Measurements from ENCODE around the gene SMYD2.
A peak's percentile ranks its signal among the peaks of the same experiment; 100 is the strongest.

Gene SMYD2

DNA sequence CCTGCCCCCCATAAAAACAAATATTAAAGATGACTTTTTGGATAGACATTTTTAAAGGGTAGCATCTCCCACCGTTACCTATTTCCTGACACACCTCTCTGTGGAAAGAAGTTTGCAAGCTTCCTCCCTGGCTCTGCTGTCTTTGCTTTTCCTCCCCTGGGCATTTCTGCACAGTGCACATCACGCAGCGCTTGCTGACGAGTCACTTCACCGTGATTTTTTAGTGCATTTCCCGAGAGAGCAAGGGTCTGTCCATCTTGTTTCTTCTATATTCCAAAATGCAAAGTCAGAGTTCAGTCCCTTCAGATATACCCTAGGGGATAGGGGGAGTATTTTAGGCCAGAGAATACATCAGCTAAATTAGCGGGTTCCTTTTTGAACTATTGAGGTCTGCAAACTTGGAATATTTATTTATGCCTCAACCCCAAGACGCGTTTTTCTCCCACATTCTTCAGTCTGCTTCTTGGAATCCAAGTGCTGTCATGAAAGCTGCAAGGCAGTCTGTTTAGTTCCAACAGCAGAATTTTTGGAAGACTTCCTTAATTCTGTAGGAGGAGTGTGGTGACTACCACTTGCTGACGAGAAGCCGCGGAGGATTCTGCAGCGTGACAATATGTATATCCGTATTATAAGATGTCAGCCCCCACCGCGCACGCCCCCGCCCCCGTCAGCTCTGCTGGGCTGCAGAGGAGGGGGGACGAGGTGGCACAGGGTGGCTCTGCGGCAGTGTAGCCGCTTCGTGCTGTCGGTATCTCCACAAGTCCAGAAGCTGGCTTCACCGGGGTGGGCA lies 22.4 kb downstream of the SMYD2 start:
- no peak for DNase-seq (ENCODE audit: low read depth)

DNA sequence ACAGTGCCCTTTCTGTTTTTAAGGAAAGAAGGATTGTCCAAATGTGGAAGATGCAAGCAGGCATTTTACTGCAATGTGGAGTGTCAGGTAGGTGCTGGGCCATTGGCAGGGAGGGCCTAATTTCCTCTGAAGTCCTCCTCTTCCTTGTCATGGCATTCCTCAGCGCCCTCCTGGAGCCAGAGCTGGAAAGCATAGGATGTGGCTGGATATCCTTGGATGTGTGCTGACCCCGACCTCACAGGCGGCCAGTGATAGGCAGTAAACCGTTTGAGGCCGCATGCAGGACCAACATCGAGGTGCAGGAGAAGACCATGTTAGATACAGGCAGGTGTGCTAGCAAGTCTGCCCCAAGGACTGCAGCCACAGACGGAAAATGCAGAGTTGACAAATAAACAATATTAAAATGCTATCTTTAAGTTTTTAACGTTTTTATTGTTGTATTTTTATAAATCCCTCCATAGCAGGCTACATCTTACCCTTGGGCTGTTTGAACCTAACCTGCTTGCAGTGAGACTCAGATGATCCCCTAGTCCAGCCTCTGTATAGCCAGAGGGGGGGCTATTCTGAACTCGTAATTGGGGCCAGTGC lies 24.3 kb downstream of the SMYD2 start:
- DNase-seq (ENCODE audit: low read depth): no peak

DNA sequence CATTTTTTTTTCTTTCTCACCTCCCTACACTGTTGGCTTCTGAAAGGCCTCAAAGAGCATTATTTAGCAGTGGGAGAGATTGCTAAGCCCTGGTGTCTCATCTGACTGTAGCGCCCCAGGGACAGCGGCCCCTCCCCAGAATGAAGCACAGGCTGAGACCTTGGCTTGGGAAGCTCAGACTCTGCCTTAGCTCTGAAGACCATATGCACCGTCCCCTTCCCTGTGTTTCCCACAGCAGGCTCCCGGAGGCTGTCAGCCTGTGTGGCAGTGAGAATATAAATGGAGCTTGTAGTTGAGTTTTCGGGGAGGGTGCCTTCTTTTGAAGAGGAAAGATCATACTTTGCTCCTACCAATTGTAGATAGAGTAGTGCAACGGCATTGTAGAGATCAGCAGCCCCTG lies 25.3 kb downstream of the SMYD2 start:
- DNase-seq (ENCODE audit: low read depth): no peak

DNA sequence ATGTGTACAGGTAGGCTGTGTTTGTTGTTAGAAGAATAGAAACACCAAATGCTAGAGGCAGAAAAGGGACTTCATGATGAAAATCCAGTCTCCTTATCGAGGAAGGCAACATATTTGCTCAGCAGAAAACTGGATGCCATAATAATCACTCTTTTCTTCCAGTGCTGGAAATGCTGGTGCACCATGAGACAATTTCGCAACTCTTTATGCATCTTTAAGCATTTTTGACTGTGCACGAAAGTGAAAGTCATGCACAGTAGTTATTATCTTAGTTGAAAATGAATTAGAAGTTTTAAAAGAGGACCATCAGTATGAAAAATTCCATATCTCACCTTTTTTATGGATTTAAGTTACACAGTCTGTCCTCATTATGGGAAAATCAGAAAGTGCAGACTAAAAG lies 29.1 kb downstream of the SMYD2 start:
- DNase-seq (ENCODE audit: low read depth): no peak

DNA sequence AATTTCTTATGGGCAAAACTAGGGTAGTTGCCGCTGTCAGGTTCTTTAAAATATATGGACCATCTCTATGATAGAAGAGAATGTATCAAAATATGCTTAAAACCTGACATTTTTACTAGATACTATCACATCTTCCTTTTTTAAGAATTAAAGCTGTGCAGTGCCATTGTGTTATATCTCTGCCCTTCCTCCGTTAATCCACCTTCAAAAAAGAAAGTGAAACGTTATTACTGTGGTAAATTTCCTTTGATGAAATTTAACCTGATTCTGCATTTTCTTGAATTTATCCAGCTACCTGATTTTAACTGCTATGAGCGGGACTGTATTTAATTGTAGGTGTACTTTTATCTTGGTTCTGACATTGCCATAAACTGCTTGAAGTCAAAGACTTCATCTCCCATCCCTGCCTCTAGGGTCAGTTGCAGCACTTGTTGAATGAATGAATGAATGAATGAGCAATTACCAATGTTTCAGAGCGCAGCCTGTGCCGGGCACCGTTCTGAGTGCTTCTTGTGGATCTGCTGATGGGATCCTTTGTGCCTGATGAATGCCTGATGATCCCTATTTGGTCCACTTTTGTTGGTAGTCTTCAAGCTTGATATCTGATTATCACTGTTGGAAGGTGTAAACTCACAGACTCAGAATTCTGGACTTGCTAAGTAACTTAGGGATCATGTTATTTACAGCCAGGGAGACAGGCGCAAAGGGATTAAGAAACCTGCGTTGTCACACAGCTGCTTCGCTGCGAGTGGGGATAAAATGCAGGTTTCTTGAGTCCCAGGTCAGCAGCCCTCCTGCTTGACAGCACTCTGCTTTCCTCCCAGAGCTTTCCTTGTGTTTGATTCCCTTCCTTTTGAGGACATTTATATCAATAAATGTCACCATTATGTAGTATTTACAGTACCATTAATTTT lies 30.1 kb downstream of the SMYD2 start:
- DNase-seq (ENCODE audit: low read depth): no peak

DNA sequence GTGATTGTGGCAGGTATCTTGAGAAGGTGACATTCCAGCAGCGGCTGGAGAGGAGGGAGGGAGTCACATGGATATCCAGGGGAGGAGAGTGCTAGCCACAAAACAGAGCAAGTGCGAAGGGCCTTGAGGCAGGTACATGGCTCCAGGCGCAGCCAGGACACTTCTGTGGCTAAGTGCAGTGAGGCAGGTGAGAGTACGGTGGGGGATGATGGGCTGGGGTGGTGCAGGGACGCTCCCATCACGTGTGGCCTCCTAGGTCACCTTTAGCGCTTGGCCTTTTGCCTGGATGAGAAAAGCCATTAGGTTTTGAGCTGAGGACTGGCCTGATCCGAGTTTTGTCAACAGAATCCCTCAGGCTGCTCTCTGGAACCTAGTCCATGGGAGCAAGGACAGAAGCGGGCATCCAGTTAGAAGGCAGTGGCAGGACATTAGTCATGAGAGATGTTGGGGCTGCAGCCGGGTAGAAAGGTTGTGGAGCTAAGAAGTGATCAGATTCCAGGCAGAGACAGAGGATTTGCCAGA lies 31.6 kb downstream of the SMYD2 start:
- DNase-seq (ENCODE audit: low read depth): no peak

DNA sequence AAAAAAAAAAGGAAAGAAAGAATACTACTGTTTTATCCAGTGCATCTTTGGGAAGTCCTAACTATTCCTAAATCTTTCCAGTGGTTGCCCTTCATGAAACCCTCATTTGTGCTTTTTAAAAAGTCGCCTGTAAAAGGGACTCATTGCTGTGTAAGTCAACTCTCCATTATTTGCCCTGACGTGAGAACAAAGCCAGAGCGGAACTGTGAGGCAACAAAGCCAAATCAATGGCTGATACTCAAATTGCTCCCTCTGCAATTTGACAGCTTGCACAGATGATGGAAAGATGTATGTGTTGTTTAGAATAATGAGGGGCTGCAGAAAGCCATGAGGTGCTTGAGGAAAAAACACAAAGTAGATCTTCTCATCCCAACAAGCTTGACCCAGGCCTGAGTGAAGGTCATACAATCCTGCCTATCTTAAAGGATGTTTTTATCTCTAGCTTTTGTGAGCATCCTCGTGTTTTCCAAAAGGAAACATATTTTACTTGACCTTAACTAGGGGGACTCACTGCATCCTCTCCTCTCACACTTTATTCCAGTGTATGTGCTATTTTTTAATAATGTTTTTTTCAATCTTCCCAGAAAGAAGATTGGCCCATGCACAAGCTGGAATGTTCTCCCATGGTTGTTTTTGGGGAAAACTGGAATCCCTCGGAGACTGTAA lies 33.4 kb downstream of the SMYD2 start:
- no peak for DNase-seq (ENCODE audit: low read depth)

DNA sequence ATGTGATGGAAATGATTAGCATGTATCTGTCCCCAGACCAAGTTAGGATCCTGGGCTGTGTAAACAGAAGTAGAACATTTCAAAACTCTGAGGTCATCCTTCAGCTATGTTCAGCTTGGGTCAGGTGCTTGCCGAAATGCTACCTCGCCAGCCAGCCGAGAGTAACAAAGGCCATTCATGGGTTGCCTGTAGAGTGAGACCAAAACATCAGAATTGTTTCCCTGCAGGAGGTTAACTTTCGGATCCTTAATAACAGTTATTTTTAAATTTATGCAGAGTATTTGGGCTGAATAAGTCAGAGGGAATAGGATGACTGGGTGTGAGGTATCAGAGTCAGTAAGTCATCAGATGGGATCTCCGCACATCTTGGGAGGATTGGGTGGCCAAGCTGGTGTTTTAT lies 35.6 kb downstream of the SMYD2 start:
- no peak for DNase-seq (ENCODE audit: low read depth)

DNA sequence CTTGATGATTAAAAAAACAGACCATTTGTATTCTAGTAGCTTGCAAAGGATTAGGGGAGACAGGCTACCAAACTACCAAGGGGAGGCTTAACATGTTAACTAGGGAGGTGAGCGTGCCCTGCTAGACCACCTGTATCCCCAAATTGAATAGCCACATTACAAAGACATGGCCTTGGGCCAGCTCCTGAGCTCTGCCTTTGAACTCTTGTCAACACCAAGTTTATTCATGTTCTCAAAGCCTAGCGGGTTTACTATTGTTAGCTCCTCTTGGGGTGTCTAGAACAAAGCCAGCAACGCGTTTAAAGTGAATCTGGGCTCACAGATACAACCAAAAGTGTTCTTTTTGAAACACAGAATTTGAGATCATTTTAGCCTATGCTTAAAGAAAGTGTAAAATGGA lies 36.3 kb downstream of the SMYD2 start:
- DNase-seq (ENCODE audit: low read depth): no peak

DNA sequence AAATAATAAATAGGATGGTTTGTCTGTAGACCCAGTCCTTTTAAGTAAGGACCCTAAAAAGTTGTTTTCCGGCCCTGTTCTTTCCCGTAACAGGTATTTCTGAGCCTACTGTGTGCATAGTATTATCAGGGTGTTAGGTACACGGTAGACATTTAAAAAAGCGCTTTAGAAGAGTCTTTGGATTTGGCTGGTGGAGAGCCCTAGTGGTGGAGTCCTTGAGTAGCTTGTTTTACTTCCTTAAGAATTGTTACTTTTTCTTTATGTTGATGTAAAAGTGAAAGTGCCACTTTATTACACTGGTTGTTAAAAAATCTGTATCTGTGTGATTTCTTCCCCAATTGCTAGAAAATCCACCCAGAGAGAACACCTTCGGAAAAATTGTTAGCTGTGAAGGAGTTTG lies 36.8 kb downstream of the SMYD2 start:
- DNase-seq (ENCODE audit: low read depth): no peak

DNA sequence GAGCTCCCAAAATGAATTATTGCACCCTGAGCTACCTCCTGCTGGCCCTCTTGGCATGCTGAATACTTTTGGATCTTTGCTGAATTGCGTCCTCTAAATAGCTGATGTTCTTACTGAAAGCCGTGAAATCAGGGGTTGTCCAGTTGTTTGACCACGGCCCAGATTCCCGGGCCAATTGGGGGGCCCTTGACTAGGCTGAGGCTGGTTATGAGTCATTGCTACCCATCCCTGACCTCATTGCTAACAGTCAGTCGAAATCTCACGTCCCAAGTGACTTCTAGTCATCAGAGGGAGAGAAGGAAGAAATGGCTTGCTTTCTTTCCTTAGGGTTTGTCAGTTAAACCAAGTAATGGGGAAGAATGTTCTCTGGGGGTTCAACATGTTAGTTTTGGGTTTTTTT lies 37.4 kb downstream of the SMYD2 start:
- no peak for DNase-seq (ENCODE audit: low read depth)

DNA sequence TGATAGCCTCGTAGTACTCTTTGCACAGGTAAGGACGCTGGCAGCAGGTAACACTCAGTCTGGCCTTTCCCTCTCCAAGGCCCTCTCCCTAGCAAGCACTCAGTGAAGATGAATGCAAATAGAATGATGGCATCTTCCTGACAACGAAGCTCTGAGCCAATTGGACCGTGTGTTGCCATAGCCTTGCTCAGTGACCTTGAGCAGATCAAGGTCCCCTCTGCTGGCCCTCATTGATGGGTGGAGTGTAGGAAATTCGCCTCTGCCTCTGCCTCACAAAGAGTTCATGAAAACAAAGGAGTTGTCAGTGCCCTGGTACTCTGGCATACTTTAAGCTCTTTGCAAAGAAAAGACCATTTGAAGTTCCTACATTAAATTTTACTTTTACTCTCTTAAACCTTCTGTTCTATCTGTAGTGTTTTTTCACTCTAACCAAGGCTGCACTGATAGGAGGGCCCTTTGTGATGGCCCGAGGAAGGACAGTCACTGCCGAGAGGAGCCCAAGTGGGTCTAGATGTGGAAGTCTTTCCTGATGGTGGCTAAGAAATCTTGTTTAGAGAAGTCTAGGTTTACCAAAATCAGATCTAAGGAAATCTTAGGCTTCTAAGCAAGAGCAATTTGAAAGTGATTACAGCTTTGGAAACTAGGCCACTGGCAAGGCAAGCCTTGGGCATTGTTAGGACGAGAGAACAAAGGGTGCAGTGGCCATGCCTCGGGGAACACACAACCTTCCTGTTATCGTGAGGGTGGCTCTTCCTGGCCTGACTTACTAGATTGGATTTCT lies 38.2 kb downstream of the SMYD2 start:
- DNase-seq (ENCODE audit: low read depth): no peak

DNA sequence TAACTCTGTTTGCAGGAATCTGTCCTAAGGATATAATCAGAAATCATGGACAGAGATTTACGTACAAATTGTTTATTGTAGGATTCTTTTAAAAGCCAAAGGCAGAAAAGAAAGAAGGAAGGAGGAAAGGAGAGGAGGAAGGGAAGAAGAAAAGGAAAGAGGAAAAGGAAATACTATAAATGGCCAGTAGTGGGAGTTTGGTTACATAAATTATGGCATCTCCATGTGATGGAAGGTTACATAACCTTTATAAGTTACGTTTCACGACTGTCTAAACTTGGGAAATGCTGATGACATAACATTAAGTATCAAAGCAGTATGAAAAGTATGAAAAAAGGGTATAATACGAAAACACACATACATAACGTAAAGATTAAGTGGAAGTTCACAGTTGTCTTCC lies 39.0 kb downstream of the SMYD2 start:
- no peak for DNase-seq (ENCODE audit: low read depth)

DNA sequence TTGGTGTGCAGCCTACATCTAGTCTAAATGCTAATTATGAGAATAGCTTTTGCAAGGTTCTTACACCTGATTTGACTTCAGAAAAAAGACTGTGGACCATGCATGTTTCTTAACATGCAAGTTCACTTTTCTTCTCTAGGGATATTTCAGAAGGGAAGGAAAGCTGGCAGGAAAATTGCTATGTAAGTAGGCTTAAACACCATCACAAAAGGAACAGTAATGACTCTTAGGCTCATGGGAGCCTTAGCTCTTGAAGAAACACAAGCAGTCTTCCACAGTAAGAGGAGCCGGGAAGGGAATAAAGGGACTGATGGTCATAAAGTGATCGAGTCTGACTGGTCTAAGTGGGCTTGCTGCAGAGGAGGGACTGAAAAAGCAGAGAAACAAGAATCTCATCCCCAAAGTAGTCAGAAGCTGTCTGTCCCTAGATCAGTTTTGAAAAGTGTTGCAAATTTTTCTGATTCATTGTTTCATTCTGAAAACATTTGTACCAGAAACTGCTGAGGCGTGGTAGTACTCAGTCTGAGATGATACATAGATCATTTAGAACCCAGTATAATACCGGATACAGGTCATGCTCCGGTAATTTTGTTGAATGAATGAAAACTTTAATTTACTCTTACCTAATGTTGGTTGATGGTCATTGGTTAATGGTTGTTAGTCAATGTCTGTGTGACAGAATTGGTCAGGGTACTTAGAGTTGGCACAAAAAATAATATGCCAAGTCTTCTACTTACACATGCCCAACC lies 40.9 kb downstream of the SMYD2 start:
- DNase-seq (ENCODE audit: low read depth): no peak

DNA sequence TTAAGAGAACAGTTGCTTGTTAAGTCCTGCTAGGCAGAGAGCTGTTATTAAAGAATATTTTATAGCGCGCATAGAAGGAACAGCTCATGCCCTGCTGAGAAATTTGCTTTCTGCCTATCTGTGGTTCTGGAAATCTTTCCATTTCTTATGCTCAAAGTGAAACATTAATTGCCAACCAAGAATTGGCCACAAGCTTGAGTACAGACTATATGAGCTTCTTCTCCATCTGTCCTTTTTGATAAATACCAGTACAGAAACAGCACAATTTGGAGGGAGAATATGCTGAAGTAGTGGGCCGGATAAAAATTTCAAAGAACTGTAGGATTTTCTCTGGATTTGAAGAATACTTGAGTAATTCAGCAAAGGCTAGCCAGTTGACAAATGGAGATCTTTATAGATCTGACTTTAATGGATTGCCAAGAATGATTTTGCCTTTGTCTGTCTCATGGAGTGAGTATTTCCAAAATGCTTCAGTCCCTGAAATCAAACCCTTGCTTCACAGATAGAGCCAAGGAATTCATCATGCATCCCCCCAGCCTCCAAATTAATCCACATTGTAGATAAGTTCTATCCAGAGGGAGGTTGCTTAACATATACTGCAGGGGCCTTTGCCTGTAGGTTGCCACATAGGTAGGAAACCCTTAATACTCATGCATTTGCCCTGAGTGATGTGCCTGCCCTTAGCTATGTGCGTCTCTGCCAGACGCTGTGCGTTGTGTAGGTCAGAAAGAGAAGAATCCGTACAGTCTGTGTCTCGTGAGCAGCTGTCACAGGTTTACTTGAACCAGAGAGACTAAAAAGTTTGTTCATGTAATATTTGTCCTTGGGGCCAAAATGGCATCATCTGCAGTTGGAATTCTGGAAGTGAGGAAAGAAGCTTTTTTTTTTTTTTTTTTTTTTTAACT lies 44.2 kb downstream of the SMYD2 start:
- no peak for DNase-seq (ENCODE audit: low read depth)

DNA sequence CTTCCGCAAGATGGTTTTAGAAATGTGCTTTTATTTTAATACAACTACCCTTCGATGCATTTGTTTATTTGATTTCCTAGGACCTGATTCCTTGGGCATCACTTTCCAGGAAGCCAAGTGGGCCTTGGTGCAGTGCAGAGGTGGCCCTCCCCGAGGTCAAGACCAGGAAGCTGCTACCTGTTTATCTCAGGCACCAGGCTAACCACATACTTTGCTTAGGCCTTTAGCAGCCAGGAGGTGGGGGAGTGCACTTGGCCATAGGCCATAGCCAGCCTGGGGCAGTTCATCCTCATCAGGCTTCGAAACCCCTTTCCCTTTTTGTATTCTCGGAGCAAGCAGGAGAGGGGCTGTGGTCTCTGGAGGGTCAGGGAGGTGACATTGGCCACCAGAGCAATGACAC lies 45.4 kb downstream of the SMYD2 start:
- no peak for DNase-seq (ENCODE audit: low read depth)

DNA sequence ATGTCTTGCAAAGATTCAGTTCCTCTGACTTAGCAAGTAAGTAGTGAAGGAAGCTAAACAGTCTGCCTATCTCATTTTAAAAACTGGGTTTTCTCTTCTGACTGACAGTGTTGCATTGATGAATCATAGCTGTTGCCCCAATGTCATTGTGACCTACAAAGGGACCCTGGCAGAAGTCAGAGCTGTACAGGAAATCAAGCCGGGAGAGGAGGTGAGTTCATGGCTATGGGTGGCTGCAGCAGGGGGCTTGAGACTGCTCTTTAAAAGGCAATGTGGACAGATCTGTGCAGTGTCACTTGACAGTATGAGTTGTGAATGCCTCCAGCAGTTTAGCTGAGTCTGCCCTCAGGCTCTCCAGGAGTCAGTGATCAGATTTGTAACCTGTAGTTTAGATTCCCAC lies 46.6 kb downstream of the SMYD2 start:
- no peak for DNase-seq (ENCODE audit: low read depth)

DNA sequence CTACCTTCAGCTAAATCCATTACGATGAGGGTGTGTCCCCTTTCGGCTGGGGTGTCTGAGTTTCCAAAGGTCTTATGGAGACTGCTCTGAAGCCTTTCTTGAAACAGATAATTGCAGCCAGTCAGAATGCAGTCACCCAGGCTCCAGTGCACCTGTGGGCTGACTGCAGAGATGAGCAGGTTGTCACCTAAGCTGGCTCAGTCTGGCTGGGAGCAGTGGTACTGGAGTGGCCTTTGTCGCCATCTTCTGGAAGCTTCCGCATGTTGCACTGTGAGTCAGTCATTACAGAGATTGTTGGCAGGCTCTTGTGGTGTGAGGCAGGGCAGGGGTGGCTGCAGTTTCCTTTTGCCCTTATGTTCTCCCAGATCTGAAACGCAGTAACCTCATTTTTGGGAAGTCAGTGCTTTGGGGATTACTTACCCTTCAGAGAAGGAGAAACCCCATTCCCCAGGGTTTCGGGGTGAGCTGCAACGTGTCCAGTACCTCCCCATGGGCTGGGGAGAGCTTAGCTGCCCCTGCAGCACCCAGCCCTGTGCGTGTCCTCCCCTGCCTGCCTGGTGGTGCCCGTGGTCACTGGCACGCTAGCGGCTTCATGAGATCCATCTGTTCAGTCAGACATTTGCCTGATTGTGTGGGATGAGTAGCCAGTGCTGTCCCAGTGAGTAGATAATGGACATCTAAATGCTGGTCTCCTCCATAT lies 48.0 kb downstream of the SMYD2 start:
- DNase-seq (ENCODE audit: low read depth): peak; percentile 69
